Stimulated activated CD4-positive, alpha-beta T cell treated with anti-CD3 and anti-CD28 coated beads, Interleukin-12 subunit alpha, Interleukin-12 subunit beta, amount 100 ng/mL, for 24 hours (primary cell): Measurements from ENCODE around the gene AP1S3.
"Not testable (repeated sequence)": the region's sequence is repeated elsewhere in the genome, so short reads cannot be mapped to it uniquely, and the experiment has no call there.

Experiments used
- DNase-seq, 2 experiments: peaks; one replicate each; pipeline ENCODE4 v3.0.0-alpha.2; 2020; ENCODE audit warnings: low read depth in 2 of 2

AP1S3 gene

DNA sequence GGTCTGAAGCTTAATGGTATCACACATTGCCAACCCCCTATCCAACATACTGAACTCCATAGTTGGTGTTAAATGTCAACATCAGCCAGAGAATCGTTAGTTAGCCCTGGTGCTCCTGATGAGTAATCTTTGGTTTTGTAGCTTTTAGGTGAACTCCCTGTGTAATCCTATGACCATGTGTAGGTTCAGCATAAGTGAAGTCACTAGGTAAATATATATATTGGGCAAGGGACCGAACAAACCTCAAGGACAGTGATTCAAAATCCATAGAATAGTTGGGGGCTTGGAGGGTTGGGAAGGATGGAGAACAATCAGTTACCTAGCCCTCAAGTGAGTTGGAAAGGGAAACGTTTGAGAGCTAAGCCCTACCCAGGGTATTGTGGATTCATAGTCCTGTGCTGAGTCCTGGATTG, 16.0 kb upstream of the AP1S3 start:
- no peak for DNase-seq

DNA sequence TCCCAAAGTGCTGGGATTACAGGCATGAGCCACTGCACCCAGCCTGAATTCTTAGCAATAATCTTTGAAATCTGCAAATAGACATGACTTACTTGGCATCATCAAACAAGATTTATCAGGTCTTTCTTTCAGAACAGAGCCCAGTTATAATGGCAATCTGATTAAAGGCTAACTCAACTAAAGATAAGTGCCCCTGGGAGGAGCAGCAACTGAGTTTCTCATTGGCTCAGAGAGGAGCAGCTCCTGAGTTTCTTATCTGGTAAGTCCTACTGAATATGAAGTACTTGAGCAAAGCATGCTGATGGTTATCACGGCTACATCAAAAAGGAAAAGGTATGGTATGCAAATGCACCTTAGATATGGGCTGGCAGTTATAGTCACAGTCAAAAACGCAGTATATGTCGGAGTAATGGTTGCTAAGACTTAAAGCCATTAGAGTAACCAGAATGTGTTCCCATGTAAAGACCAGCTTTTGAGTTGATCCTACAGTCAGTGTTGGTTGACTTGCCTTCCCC, 15.0 kb upstream of the AP1S3 start:
- DNase-seq: no peak

DNA sequence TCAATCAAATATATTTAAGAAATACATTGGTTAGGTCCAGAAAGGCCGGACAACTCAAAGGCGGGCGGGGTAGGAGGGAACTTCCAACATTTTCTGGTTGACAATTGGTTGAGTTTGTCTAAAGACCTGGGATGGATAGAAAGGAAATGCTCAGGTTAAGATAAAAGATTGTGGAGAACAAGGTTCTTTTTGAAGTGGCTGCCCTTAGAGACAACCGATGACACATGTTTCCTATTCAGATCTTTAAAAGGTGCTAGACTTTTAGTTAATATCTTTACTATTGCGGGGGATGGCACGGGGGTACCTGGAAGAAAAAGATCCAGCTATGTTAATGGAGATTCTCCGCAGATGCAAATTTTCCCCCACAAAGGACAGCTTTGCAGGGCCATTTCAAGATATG, 10.0 kb upstream of the AP1S3 start:
- DNase-seq: no peak

- DNase-seq: no peak
Measured at GRCh38 chr2:223846515-223846914, 9.1 kb upstream of the AP1S3 start.

DNA sequence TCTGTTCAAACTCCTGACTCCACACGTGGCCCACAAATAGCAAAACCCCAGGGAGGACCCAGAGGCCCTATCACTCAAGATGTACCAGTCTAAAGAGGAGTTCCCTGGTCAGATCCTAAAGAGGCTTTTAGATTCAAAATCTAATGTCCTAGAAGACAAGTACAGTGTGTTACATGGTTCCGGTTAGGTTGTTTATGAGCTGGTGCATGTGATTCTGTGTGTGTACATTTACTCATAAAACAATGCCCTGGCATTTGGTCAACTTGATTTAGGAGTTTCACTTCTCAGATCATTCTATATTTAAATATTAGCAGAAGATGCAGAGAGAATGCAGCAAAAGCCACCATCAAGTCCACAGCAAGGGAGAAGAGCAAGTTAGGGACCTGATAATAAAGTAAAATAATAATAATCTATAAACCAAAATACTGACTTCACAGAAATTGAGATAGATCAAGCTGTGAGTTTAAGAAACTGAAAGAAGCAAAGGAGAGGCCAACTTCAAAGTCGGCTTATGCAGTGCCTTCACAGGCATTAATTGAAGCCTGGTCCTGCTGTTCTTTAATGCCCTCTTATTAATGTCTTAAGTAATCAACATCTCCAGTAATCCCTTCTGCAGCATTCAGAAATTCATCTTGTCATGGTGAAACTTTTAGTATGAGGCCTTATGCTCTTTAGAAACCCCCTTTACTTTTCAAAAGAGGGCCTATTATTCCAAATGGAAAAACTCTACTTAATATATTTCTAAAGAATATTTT, 4.2 kb upstream of the AP1S3 start:
- no peak for DNase-seq

GRCh38 chr2:223835701-223836532, 1.5 kb downstream of the AP1S3 start:
- DNase-seq: no peak

DNA sequence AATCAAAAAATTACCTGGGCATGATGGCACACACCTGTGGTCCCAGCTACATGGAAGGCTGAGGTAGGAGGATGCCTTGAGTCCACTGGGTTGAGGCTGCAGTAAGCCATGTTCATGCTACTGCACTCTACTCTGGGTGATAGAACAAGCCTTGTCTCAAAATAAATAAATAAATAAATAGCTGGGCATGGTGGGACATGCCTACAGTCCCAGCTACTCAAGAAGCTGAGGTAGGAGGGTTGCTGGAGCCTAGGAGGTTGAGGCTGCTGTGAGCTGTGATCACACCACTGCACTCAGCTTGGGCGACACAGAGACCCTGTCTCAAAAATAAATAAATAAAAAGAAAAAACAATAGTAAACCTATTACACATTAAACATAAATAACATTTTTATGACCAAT, 3.0 kb downstream of the AP1S3 start:
- DNase-seq: no peak

GRCh38 chr2:223832241-223832903, 5.0 kb downstream of the AP1S3 start:
- no peak for DNase-seq

DNA sequence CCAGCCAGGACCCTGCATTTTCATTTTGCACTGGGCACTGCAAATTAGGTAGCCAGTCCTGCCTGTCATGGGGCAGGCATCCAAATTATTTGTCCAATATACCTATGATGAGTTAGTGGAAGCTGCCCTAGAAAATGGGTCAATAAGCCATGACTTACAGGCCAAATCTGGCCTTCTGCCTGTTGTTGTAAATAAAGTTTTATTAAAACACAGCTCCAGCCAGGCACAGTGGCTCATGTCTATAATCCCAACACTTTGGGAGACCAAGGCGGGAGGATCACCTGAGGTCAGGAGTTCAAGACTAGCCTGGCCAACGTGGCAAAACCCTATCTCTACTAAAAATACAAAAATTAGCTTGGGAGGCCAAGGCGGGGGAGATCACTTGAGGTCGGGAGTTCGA, 8.3 kb downstream of the AP1S3 start:
- DNase-seq: no peak

DNA sequence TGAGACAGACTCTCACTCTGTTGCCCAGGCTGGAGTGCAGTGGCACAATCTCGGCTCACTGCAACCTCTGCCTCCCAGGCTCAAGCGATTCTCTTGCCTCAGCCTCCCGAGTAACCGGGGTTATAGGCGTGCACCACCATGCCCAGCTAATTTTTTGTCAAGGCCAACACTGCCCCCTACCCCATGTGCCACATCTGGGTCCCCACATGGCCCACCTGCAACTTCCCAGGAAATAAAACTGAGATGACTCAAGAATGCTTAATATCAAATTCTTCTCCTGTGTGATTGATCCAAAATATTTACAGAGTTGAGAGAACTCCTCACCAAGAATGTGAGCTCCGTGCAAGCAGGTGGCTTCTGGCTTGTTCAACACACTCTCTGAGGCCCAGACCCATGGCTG, 9.1 kb downstream of the AP1S3 start:
- no peak for DNase-seq

DNA sequence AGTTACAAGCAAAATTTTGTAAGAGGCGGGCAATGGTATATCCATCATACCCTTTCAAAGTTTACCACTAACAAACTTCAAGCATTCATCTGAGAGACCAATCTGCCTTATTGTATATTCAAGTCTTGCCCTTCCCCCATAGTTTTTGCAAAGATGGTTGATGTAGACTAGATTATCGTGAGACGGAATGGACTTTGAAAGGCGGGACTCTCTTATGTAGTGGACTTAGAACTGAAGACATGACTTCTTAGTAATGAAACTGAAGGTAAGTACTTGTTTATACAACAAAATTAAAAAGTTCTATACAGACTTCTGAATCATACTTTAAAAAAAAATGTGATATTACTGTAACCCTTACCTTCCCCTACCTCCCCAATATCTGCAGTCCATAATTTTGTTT, 10.4 kb downstream of the AP1S3 start:
- no peak for DNase-seq

DNA sequence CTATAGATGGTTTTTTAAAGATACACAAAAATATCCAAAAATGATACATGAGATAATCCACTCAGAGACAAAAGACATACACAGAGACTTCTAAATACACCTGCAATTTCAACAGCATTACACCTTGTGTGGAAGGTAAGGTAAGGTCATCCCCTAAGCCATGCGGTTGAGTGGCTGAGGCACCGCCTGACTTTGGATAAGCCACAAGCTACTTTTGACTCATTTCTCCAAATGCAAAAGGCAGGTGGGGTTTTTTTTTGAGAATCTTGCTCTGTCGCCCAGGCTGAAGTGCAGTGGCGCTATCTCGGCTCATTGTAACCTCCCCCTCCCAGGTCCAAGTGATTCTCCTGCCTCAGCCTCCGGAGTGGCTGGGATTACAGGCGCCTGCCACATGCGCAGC, 13.1 kb downstream of the AP1S3 start:
- DNase-seq: no peak

DNA sequence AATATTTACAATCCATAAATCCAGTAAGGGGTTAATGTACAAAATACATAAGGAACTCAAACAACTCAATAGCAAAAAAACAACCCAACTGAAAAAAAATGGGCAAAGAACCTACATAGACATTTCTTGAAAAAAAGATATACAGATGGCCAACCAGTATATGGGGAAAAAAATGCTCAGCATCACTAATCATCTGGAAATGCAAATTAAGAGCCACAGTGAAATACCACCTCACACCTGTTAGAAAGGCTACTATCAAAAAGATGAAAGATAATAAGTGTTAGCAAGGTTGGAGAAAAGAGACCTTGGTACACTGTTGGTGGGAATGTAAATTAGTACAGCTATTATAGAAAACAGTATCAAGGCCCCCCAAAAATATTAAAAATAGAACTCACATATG, 14.6 kb downstream of the AP1S3 start:
- DNase-seq: no peak

GRCh38 chr2:223820549-223820948, 16.8 kb downstream of the AP1S3 start:
- DNase-seq: no peak

GRCh38 chr2:223819891-223820290, 17.5 kb downstream of the AP1S3 start:
- DNase-seq: no peak

DNA sequence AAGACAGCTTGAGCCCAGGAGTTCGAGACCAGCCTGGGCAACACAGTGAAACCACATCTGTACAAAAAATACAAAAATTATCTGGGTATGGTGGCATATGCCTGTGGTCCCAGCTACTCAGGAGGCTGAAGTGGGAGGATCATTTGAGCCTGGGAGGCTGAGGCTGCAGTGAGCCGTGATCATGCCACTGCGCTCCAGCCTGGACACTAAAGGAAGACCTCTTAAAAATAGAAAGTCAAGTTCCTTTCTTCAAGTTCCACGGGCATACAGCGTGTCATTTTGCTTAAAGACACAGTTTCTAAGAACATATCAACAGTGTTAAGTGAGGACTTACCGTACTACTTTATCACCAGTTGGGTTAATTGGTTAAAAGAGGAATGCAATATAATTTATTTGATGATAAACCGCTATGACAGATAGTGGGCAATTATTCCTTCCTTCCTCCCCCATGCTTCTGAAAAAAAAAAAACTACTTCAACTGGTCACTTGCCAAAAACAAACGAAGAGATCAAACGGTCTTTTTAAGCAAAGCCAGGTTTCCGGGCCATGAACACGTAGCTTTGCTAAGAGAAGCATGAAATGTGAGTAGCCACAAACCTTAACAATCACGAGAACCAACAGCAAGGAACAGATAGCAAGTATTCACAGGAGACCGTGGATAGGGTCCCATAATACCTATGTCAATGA, 21.4 kb downstream of the AP1S3 start:
- no peak for DNase-seq

DNA sequence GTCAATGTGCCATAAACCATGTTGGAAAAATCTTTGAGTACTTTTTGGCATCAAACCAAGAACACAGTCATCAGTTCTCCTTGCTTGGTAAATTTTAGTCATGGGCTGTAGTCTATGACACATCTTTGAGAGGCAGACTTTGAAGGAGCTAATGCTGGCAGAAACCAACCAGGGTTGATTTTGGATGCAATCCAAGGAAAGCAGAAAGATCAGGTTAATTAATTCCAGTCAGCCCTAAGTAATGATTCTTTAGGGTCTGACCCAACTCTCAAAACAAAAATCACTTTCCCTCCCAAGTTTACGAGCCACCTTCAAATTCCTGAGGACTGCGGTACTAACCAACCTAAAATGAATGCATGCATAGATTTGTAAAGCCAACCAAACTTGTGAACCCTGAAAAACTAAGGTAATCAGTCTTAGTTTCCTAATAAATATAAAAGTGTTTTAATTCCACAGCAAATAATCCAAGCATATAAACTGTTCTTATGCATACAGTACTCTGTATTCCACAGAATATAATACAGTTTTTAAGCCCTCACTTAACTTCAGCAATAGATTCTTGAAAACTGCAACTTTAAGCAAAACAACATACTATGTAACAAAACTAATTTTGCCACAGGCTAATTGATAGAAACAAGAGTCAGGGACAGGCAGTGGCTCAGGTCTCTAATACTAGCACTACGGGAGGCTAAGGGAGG, 22.0 kb downstream of the AP1S3 start:
- DNase-seq: no peak

- DNase-seq: not testable (repeated sequence)
Measured at GRCh38 chr2:223814764-223815163, 22.6 kb downstream of the AP1S3 start.

DNA sequence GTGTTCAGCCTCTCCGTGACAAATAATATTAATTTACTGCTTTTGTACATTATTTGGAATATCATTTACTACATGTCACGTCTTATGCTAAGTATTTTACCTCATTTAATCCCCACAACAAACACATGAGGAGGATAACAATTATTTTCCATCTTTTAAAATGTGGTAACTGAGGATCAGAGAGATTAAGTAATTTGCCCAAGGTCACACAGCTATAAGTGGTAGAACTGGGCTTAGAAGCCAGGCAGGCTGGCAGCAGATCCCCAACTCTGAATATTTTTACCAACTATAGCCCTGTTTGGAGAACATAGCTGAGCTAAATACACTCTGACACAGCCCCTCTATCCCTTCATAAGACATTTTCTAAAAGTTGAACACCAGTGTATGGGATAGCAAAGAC, 24.1 kb downstream of the AP1S3 start:
- no peak for DNase-seq

DNA sequence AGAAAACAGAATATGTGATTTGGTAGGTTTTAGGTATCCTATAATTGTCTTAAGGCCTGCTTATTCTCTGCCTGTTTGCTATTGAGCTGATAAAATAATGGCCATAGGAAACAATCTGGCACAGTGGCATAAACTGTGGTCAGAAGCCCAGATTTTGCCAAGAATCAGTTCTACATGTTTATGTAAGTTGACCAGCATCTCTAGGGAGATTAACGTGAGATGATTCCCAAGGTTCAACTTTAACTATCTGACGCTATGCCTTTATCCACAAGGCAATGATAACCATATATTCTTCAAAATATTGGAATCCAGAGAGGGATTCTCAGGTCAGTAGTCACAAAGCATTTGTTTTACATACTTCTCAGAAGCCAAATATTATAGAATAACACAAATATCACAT, 25.6 kb downstream of the AP1S3 start:
- no peak for DNase-seq

- DNase-seq: no peak
Measured at GRCh38 chr2:223805008-223805407, 32.4 kb downstream of the AP1S3 start.
